GM10248 (cell line): ENCODE results near the gene GOSR2.
"Not testable (repeated sequence)": the region's sequence is repeated elsewhere in the genome, so short reads cannot be mapped to it uniquely, and the experiment has no call there.

ENCODE experiments used
- CTCF ChIA-PET: fragments of 300-600 bp; sonication (Branson Sonifier 250); formaldehyde crosslinking; extraction: SDS; loops from one replicate; lab custom pipeline; 2021; ENCODE audit warnings: antibody characterized with exemption; lab: Yijun Ruan, JAX
- POLR2A ChIA-PET: fragments of 350-650 bp; sonication (Branson Sonifier 250); formaldehyde crosslinking; extraction: SDS; loops from one replicate; lab custom pipeline; 2020; ENCODE audit warnings: antibody characterized with exemption; lab: Yijun Ruan, JAX
- DNase-seq: peaks from one replicate; pipeline ENCODE4 v3.0.0; 2012; ENCODE audit errors: extremely low spot score
- CTCF ChIP-seq: IDR thresholded peaks from 2 replicates; pipeline ENCODE4 v1.5.1; 2012; ENCODE audit warnings: mild to moderate bottlenecking, low read depth; ENCODE audit errors: extremely low read depth, missing control alignments, control extremely low read depth

GOSR2 gene

GRCh38 chr17:46950342-46950996 lies 27.5 kb downstream of the GOSR2 start:
- ChIA-PET POLR2A (no interaction called here), CTCF (interaction anchor here (3.0 kb wide), 1 partner anchor 9 kb away, joined by 26 read pairs; no protein-coding TSS in a partner anchor)
- TF ChIP-seq CTCF, result no peak
- DNase-seq, result peak; percentile 3

- DNase-seq, result no peak
Observed at GRCh38 chr17:46950997-46951621, 28.1 kb downstream of the GOSR2 start.

GRCh38 chr17:46951706-46952105 lies 28.7 kb downstream of the GOSR2 start:
- POLR2A ChIA-PET, result no interaction called here
- no peak for TF ChIP-seq CTCF
- CTCF ChIA-PET, result interaction anchor here (0.7 to 3.0 kb wide), 2 partner anchors 9 to 10 kb away, joined by 3 to 26 read pairs; no protein-coding TSS in a partner anchor
- DNase-seq, result no peak

More at GRCh38 chr17:46950997-46951621, 28.1 kb downstream of the GOSR2 start:
- ChIA-PET POLR2A (no interaction called here), CTCF (interaction anchor here (0.7 to 3.0 kb wide), 2 partner anchors 9 kb away, joined by 3 to 26 read pairs; no protein-coding TSS in a partner anchor)
- no peak for TF ChIP-seq CTCF

GRCh38 chr17:46952115-46952514 lies 29.2 kb downstream of the GOSR2 start:
- ChIA-PET CTCF (interaction anchor here (0.7 to 3.0 kb wide), 3 partner anchors 8 to 10 kb away, joined by 3 to 26 read pairs (median 3); no protein-coding TSS in a partner anchor), POLR2A (no interaction called here)

GRCh38 chr17:46953191-46953590 lies 30.2 kb downstream of the GOSR2 start:
- DNase-seq, POLR2A ChIA-PET: not testable (repeated sequence)
- CTCF ChIA-PET, result interaction anchor here (1.1 to 3.0 kb wide), 2 partner anchors 9 to 11 kb away, joined by 3 to 26 read pairs; no protein-coding TSS in a partner anchor

More at GRCh38 chr17:46952115-46952514, 29.2 kb downstream of the GOSR2 start:
- DNase-seq, result no peak
- no peak for TF ChIP-seq CTCF

- CTCF ChIA-PET, result interaction anchor here (1.9 kb wide), 1 partner anchor 15 kb away, joined by 9 read pairs; no protein-coding TSS in a partner anchor
- no peak for DNase-seq
- POLR2A ChIA-PET, result no interaction called here
- TF ChIP-seq CTCF, result no peak
Observed at GRCh38 chr17:46958041-46958591, 35.2 kb downstream of the GOSR2 start.

- TF ChIP-seq CTCF, result no peak
- POLR2A ChIA-PET, result no interaction called here
- CTCF ChIA-PET, result interaction anchor here (1.0 to 1.5 kb wide), 2 partner anchors 9 to 12 kb away, joined by 3 to 4 read pairs; no protein-coding TSS in a partner anchor
- DNase-seq, result no peak
Observed at GRCh38 chr17:46960152-46960551, 37.2 kb downstream of the GOSR2 start.
